Superior temporal gyrus (tissue), 1 donor: Measurements from ENCODE around the gene DOHH.

ENCODE experiments used
- DNase-seq: peaks from one replicate; pipeline ENCODE4 v3.0.0-alpha.2; 2016; ENCODE audit errors: extremely low spot score

The DOHH gene

GRCh38 chr19:3478409-3479176 is 21.9 kb downstream of the DOHH start:
- DNase-seq: no peak

- DNase-seq: no peak
Measured at GRCh38 chr19:3477951-3478350, 22.5 kb downstream of the DOHH start.

- DNase-seq: no peak
Measured at GRCh38 chr19:3477506-3477905, 23.0 kb downstream of the DOHH start.

GRCh38 chr19:3476830-3477229 is 23.6 kb downstream of the DOHH start:
- no peak for DNase-seq

GRCh38 chr19:3475449-3475848 is 25.0 kb downstream of the DOHH start:
- DNase-seq: no peak

- DNase-seq: no peak
Measured at GRCh38 chr19:3474614-3475013, 25.9 kb downstream of the DOHH start.

- no peak for DNase-seq
Measured at GRCh38 chr19:3474010-3474409, 26.5 kb downstream of the DOHH start.

GRCh38 chr19:3471954-3472655 is 28.4 kb downstream of the DOHH start:
- DNase-seq: no peak

- DNase-seq: no peak
Measured at GRCh38 chr19:3470500-3471128, 29.9 kb downstream of the DOHH start.

GRCh38 chr19:3469638-3470499 is 30.6 kb downstream of the DOHH start:
- no peak for DNase-seq

- no peak for DNase-seq
Measured at GRCh38 chr19:3468211-3468610, 32.3 kb downstream of the DOHH start.

- no peak for DNase-seq
Measured at GRCh38 chr19:3467437-3468198, 32.9 kb downstream of the DOHH start.

GRCh38 chr19:3466635-3467034 is 33.8 kb downstream of the DOHH start:
- DNase-seq: peak; percentile 33

- no peak for DNase-seq
Measured at GRCh38 chr19:3465552-3465951, 34.9 kb downstream of the DOHH start.

- no peak for DNase-seq
Measured at GRCh38 chr19:3464587-3465235, 35.8 kb downstream of the DOHH start.

GRCh38 chr19:3463714-3464586 is 36.5 kb downstream of the DOHH start:
- no peak for DNase-seq

- no peak for DNase-seq
Measured at GRCh38 chr19:3462991-3463713, 37.3 kb downstream of the DOHH start.

- no peak for DNase-seq
Measured at GRCh38 chr19:3459965-3460582, 40.4 kb downstream of the DOHH start.
